Activated T-helper 17 cell treated with anti-CD3 and anti-CD28 coated beads, Interleukin-2, amount 50 U/mL, for 72 hours (primary cell): ENCODE data around the gene EHD4. TPM values are rescaled to one million over a fixed set of nuclear protein-coding genes. Genes with fewer than 3 reads are reported as not detected.

ENCODE experiments used
- ATAC-seq: fragments of 150-1000 bp; cut with Tn5 transposase; replicated peaks from 2 replicates; pipeline ENCODE4 v1.10.0; 2021; ENCODE audit warnings: mild to moderate bottlenecking, moderate library complexity
- H3K27ac Mint-ChIP-seq: one replicate; pipeline ENCODE4 v1.8.0; 2022; ENCODE audit warnings: mixed read lengths
- H3K27me3 Mint-ChIP-seq: one replicate; pipeline ENCODE4 v1.8.0; 2022; ENCODE audit warnings: mixed read lengths
- H3K36me3 Mint-ChIP-seq: one replicate; pipeline ENCODE4 v1.8.0; 2022; ENCODE audit warnings: low read depth, mild to moderate bottlenecking, mixed read lengths
- H3K4me1 Mint-ChIP-seq: one replicate; pipeline ENCODE4 v1.8.0; 2022; ENCODE audit warnings: mixed read lengths
- H3K4me3 Mint-ChIP-seq: one replicate; pipeline ENCODE4 v1.8.0; 2022; ENCODE audit warnings: mild to moderate bottlenecking, mixed read lengths
- H3K9me3 Mint-ChIP-seq: one replicate; pipeline ENCODE4 v1.8.0; 2022; ENCODE audit warnings: mixed read lengths
- total RNA-seq, 2 donors: library from RNA; stranded (reverse); gene quantifications; one replicate each; pipeline ENCODE4 v1.2.3, GENCODE V29; 2022

EHD4 gene
- total RNA-seq, 2 donors from 2014 or later, result 51.0 to 56.3 TPM

DNA sequence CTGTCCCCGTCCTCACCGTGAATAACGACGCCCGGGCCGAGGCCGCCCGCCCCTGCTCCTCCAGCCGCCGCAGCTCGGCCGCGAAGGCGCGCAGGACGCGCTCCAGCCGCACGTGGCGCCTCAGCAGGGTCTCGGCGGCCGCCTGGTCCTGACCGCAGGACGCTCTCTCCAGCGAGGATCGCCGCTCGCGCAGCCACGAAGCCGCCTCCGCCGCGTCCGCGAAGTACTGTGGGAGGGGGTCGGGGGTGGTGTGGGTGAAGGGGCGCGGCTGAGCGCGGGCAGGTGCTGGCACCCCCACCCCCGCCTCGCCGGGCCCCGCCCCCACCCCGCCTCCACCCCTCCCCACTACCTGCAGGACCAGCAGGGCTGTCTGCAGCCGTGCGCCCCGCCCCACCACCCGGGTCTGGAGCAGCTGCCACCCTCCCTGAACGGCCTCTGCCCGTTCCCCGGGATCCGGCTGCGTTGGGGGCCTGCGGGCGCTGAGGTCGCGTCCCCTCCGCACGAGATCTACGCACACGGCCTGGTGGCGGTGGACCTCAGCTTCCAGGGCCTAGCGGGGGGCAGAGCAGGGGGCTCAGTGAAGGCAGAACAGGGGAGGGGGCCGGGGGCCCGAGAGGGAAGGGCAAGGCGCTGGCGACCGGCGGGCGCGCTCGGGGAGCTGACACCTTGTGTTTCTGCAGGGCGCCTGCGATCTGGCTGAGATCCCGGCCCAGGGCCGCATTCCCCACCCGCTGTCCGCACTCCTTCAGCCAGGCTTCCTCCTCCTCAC, 90.3 kb downstream of the EHD4 start:
- Mint-ChIP-seq H3K36me3 (no peaks in the 10 kb centered on the region), H3K4me3 (no peak overlapping the region), H3K27ac (no peak overlapping the region), H3K4me1 (peaks cover 8% of the 10 kb centered on the region), H3K9me3 (no peaks in the 10 kb centered on the region), H3K27me3 (peaks cover 10% of the 10 kb centered on the region)
- ATAC-seq, result peak; percentile 35

DNA sequence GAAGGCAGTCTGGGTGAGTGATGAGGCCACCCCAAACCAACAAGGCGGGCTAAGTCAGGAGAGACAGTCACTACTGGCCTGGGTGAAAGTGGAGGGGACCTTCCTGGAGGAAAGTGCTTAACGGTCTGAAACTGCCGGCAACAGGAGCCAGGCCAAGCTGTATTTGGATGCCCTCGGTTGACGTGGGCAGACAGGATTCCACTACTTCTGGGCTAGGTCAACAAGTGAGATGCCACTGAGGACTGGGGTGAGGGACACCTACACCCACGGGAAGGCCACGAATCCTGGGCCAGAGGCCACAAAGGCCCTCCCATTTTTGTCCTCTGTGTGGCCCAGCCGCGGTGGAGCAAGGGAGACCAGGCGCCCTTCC, 90.8 kb downstream of the EHD4 start:
- H3K4me3 Mint-ChIP-seq, result peak overlapping the region; percentile 45
- no peak for ATAC-seq
- no peak overlapping the region for H3K27ac Mint-ChIP-seq

DNA sequence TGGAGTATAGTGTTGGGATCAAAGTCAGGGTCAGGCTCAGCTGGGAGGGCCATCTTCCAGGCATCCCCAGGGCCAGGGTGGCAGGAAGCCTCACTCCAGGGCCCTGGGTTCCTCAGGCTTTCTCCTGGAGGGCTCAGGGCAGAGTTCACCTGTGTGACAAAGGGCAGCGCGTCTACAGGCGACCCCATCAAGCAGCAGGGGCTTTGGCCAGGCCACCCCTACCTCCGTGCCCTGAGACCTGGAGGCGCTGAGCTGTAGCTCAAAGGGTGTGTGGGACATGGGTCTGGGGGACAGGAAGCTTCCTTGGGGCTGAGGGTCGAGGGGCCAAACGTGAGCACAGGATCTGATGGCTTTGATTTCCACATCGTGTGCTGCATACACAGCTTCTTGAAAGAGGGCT, 91.3 kb downstream of the EHD4 start:
- no peak for ATAC-seq
- H3K4me3 Mint-ChIP-seq, result peak overlapping the region; percentile 45
- H3K36me3 Mint-ChIP-seq, result no peaks in the 10 kb centered on the region
- H3K9me3 Mint-ChIP-seq, result no peaks in the 10 kb centered on the region
- H3K27me3 Mint-ChIP-seq, result peaks cover 10% of the 10 kb centered on the region
- peaks cover 8% of the 10 kb centered on the region for H3K4me1 Mint-ChIP-seq
- no peak overlapping the region for H3K27ac Mint-ChIP-seq

More for the DNA sequence above, 90.8 kb downstream of the EHD4 start:
- Mint-ChIP-seq H3K9me3 (no peaks in the 10 kb centered on the region), H3K36me3 (no peaks in the 10 kb centered on the region), H3K27me3 (peaks cover 10% of the 10 kb centered on the region), H3K4me1 (peaks cover 8% of the 10 kb centered on the region)

DNA sequence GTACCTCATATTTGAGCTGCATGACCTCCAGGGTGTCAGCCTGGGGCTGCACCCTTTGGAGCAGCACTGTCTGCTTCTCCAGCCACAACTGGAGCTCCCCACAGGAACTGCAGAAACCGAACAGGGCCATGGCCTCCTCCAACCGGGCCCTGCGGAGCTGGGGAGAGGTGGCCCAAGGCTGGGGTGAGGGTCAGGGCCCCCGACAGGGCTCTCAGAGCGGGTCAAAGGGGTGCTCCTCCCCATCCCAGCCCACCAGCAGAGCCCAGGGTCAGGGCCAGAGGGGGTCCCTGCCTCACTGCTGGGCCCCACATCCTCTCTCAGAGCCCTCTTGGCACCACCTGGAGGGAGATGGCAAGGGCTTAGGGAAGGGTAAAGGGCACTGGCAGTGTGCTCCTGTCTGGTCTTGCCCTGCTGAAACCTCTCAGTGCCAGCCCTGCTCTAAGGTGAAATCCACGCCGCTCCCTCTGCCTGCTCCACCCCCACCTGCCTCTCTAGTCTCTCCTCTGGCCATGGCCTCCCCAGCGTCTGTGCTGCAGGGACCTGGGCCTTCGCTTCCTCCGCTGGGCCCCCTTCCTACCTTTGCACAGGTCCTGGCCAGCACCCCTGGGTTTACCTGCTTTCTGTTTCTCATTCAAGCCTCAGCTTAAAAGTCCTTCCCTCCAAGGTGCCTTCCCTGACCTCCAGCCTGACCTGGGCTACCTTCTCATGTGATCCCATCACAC, 92.0 kb downstream of the EHD4 start:
- Mint-ChIP-seq H3K9me3 (no peaks in the 10 kb centered on the region), H3K27ac (no peak overlapping the region), H3K4me3 (no peak overlapping the region), H3K4me1 (peaks cover 5% of the 10 kb centered on the region), H3K36me3 (no peaks in the 10 kb centered on the region), H3K27me3 (peaks cover 10% of the 10 kb centered on the region)
- no peak for ATAC-seq

DNA sequence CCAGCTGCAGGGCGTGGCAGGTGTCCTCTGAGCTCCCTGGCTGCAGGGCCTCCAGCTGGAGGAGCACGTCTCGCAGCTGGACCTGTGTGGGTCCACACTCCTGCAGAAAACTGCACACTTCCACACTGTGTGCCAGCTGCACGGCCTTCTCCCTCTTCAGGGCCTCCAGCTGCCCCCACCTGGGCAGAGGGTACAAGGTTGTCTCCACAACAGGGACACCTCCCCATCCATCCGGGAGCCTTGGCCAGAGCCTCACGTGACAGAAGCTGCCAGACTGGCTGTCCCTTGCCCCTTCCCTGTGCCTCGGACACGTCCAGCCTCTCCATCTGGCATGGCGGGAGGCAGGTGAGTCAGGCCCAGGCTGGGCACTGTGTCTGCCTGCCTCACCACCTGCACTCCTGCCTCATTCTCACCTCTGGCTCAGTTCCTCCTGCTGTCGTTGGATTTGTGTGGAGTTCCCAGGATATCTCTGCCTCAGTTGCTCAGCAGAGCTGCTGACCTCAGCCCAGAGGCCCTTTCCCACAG, 93.0 kb downstream of the EHD4 start:
- Mint-ChIP-seq H3K27ac (no peak overlapping the region), H3K36me3 (no peaks in the 10 kb centered on the region), H3K27me3 (peaks cover 10% of the 10 kb centered on the region), H3K9me3 (no peaks in the 10 kb centered on the region), H3K4me3 (no peak overlapping the region), H3K4me1 (peaks cover 4% of the 10 kb centered on the region)
- no peak for ATAC-seq

- no peak overlapping the region for H3K27ac Mint-ChIP-seq
- H3K36me3 Mint-ChIP-seq, result no peaks in the 10 kb centered on the region
- no peak for ATAC-seq
- H3K4me1 Mint-ChIP-seq, result peaks cover 4% of the 10 kb centered on the region
- no peaks in the 10 kb centered on the region for H3K9me3 Mint-ChIP-seq
- H3K4me3 Mint-ChIP-seq, result no peak overlapping the region
- peaks cover 10% of the 10 kb centered on the region for H3K27me3 Mint-ChIP-seq
Measured at GRCh38 chr15:41878355-41878699, 94.0 kb downstream of the EHD4 start.

- peaks cover 6% of the 10 kb centered on the region for H3K4me1 Mint-ChIP-seq
- no peak overlapping the region for H3K27ac Mint-ChIP-seq
- no peak for ATAC-seq
- no peaks in the 10 kb centered on the region for H3K9me3 Mint-ChIP-seq
- H3K36me3 Mint-ChIP-seq, result no peaks in the 10 kb centered on the region
- peaks cover 10% of the 10 kb centered on the region for H3K27me3 Mint-ChIP-seq
- H3K4me3 Mint-ChIP-seq, result no peak overlapping the region
Measured at GRCh38 chr15:41877631-41878354, 94.6 kb downstream of the EHD4 start.

DNA sequence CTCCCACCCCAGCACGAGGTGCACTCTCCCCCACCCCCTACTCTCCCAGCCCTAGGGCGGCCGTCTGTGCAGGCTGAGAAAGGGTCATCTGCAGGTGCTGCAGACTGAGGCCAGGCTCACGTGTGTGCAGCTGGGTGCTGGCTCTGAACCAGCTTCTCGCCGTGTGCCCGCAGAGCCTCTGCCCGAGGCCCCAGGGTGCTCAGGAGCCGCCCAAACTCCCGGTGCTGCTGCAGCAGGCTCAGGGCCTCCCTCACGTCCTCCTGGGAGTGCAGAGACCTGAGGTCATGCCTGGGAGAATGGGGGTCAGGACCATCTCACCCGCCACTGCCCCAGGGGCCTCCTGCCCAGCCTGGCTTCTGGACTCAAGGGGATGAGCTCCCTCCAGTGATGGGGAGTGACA, 95.7 kb downstream of the EHD4 start:
- no peaks in the 10 kb centered on the region for H3K36me3 Mint-ChIP-seq
- peaks cover 12% of the 10 kb centered on the region for H3K4me1 Mint-ChIP-seq
- H3K27ac Mint-ChIP-seq, result no peak overlapping the region
- peaks cover 10% of the 10 kb centered on the region for H3K27me3 Mint-ChIP-seq
- H3K9me3 Mint-ChIP-seq, result no peaks in the 10 kb centered on the region
- no peak overlapping the region for H3K4me3 Mint-ChIP-seq
- no peak for ATAC-seq

DNA sequence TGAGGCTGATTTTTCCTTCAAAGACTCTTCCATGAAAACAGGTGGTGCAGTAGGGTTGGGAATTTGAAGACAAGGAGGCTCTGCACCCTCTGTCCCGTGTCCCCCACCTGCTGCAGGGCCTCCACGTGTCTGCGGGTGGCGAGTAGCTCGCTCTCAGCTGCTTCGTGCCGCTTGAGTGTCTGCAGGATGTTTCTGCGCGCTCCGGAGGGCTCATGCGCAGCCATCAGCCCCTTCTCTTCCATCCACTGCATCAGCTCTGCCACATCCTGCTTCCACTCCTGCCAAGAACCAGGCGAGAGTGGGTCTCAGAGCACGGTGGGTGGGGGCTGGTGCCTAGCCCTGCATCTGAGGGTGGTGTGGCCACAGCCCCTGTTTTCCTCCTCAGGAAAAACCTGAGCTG, 96.3 kb downstream of the EHD4 start:
- Mint-ChIP-seq H3K27ac (no peak overlapping the region), H3K27me3 (peaks cover 5% of the 10 kb centered on the region), H3K36me3 (no peaks in the 10 kb centered on the region), H3K4me3 (no peak overlapping the region), H3K4me1 (peaks cover 11% of the 10 kb centered on the region), H3K9me3 (no peaks in the 10 kb centered on the region)
- no peak for ATAC-seq

DNA sequence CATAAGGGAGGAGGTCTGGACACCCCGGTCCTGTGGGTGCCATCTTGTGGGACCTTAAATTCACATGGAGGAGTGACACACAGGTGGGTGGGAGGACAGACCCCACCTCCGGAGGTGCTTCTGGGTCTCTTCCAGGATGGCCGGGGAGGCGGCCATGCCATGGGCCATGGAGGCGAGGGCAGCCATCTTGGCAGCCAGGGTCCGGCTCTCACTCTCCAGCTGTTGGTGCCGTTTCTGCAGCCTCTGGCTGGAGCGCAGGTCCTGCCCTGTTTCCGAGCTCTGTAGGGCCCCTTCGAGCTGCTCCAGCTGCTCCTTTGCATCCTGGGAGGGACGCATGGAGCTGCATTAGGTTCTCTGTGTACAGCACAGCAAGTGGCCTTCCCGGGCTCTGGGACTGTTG, 97.6 kb downstream of the EHD4 start:
- Mint-ChIP-seq H3K4me3 (no peak overlapping the region), H3K4me1 (peaks cover 19% of the 10 kb centered on the region), H3K27me3 (no peaks in the 10 kb centered on the region), H3K9me3 (no peaks in the 10 kb centered on the region), H3K36me3 (no peaks in the 10 kb centered on the region), H3K27ac (no peak overlapping the region)
- ATAC-seq, result no peak

- Mint-ChIP-seq H3K4me1 (peaks cover 22% of the 10 kb centered on the region), H3K27ac (peak overlapping the region; percentile 64), H3K9me3 (no peaks in the 10 kb centered on the region), H3K36me3 (no peaks in the 10 kb centered on the region), H3K27me3 (no peaks in the 10 kb centered on the region), H3K4me3 (no peak overlapping the region)
- no peak for ATAC-seq
Measured at GRCh38 chr15:41873711-41874110, 98.6 kb downstream of the EHD4 start.

GRCh38 chr15:41872166-41872747, 100.1 kb downstream of the EHD4 start:
- Mint-ChIP-seq H3K9me3 (no peaks in the 10 kb centered on the region), H3K27me3 (no peaks in the 10 kb centered on the region), H3K4me1 (peaks cover 23% of the 10 kb centered on the region), H3K27ac (peak overlapping the region; percentile 64), H3K36me3 (no peaks in the 10 kb centered on the region), H3K4me3 (no peak overlapping the region)
- no peak for ATAC-seq

DNA sequence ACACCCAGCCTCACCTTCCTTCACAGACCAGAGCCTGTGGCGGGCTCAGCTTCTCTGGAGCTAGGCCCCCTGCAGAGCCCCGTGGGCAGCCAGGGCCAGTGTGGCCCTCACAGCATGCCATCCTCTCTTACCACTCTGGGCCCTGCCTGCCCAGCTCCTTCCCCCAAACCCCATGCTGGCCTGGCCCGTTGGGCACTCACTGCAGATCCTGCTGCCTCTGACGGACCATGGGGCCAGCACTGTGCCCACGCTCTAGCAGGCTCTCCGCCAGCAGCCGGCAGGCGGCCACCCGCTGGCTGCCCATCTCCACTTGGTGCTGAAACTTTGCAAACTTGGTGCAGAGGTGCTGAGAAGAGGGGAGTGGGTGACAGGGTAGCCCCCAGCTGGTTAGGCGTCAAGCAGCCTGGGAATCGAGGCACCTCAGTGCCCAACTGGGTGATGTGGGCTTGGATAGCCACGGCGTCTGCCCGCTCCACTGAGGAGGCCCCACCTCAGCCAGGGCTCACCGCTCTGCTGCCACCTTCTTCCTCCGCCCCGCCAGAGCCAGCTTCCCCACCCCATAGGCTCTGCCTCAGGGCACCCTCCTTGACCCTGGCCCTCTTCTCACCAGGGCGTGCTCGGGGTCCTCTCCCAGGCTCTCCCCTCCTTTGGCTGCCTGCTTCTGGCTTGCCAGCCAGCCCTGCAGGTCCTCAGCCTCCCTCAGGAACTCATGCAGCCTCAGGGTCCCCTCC, 101.0 kb downstream of the EHD4 start:
- no peaks in the 10 kb centered on the region for H3K36me3 Mint-ChIP-seq
- peak overlapping the region; percentile 50 for H3K4me3 Mint-ChIP-seq
- no peaks in the 10 kb centered on the region for H3K9me3 Mint-ChIP-seq

GRCh38 chr15:41870689-41871081, 101.7 kb downstream of the EHD4 start:
- H3K9me3 Mint-ChIP-seq, result no peaks in the 10 kb centered on the region
- H3K36me3 Mint-ChIP-seq, result no peaks in the 10 kb centered on the region
- no peaks in the 10 kb centered on the region for H3K27me3 Mint-ChIP-seq
- H3K4me1 Mint-ChIP-seq, result peaks cover 23% of the 10 kb centered on the region
- peak; percentile 99 for ATAC-seq
- H3K4me3 Mint-ChIP-seq, result peak overlapping the region; percentile 50
- peak overlapping the region; percentile 85 for H3K27ac Mint-ChIP-seq

More for the DNA sequence above, 101.0 kb downstream of the EHD4 start:
- Mint-ChIP-seq H3K27ac (peak overlapping the region; percentile 85), H3K4me1 (peaks cover 23% of the 10 kb centered on the region), H3K27me3 (no peaks in the 10 kb centered on the region)
- ATAC-seq, result no peak
